ENCODE results near the gene TSC2.

Gene TSC2

GRCh38 chr16:2042171-2042985 lies 5.4 kb upstream of the TSC2 start:
- no peak for DNase-seq (ENCODE audit: low read depth)
- no peak for TF ChIP-seq CTCF (conservative IDR thresholded peaks at IDR 0.05; ENCODE audit: low read depth, low read length)
- H3K4me3 ChIP-seq (ENCODE audit: low read length): no peak overlapping the region

- no peak for DNase-seq (ENCODE audit: low read depth)
- no peak for TF ChIP-seq CTCF (conservative IDR thresholded peaks at IDR 0.05; ENCODE audit: low read depth, low read length)
- no peak overlapping the region for H3K4me3 ChIP-seq (ENCODE audit: low read length)
These were observed 4.7 kb upstream of the TSC2 start for GRCh38 chr16:2042986-2043666.

GRCh38 chr16:2043667-2044451 lies 3.9 kb upstream of the TSC2 start:
- no peak for TF ChIP-seq CTCF (conservative IDR thresholded peaks at IDR 0.05; ENCODE audit: low read depth, low read length)
- H3K4me3 ChIP-seq (ENCODE audit: low read length): no peak overlapping the region
- no peak for DNase-seq (ENCODE audit: low read depth)

GRCh38 chr16:2044541-2044940 lies 3.2 kb upstream of the TSC2 start:
- H3K4me3 ChIP-seq (ENCODE audit: low read length): no peak overlapping the region
- no peak for DNase-seq (ENCODE audit: low read depth)
- TF ChIP-seq CTCF (conservative IDR thresholded peaks at IDR 0.05; ENCODE audit: low read depth, low read length): no peak

GRCh38 chr16:2045965-2046892 lies 1.6 kb upstream of the TSC2 start:
- no peak overlapping the region for H3K4me3 ChIP-seq (ENCODE audit: low read length)
- TF ChIP-seq CTCF (conservative IDR thresholded peaks at IDR 0.05; ENCODE audit: low read depth, low read length): no peak

GRCh38 chr16:2046893-2047329 lies 874 bp upstream of the TSC2 start:
- DNase-seq (ENCODE audit: low read depth): no peak
- TF ChIP-seq CTCF (conservative IDR thresholded peaks at IDR 0.05; ENCODE audit: low read depth, low read length): no peak
- H3K4me3 ChIP-seq (ENCODE audit: low read length): peak overlapping the region; percentile 80

More at GRCh38 chr16:2045965-2046892, 1.6 kb upstream of the TSC2 start:
- DNase-seq (ENCODE audit: low read depth): no peak

All from retinal pigment epithelial cell (primary cell).